Psoas muscle (tissue), 8 donors: Measurements from ENCODE around the gene NLRC5. TPM values are rescaled to one million over a fixed set of nuclear protein-coding genes. Genes with fewer than 3 reads are reported as not detected.

Experiments used
- ATAC-seq, 4 donors: fragments of 200-7000 bp; cut with Tn5 transposase; one replicate each; pipeline ENCODE4 v1.9.1; 2020; ENCODE audit warnings: moderate library complexity in 3 of 4, mild to moderate bottlenecking in 2 of 4
- DNase-seq, 2 donors: peaks; one replicate each; pipeline ENCODE4 v3.0.0-alpha.2; 2020
- H3K27ac ChIP-seq: fragments of 200-600 bp; one replicate; pipeline ENCODE4 v1.8.0; 2022
- H3K27me3 ChIP-seq, 3 donors: fragments of 200-600 bp in 1 of 3; one replicate each; pipeline versions ENCODE4 v1.6.1 to v1.8.0; 2013 to 2022; ENCODE audit warnings: low read length in 2 of 3, mild to moderate bottlenecking in 2 of 3, moderate library complexity in 1 of 3; ENCODE audit not compliant: insufficient read depth in 3 of 3
- H3K36me3 ChIP-seq, 2 donors: fragments of 200-600 bp in 1 of 2; one replicate each; pipeline versions ENCODE4 v1.6.1 to v1.8.0; 2013 to 2022; ENCODE audit warnings: low read depth in 1 of 2, mild to moderate bottlenecking in 1 of 2, moderate library complexity in 1 of 2; ENCODE audit not compliant: insufficient read depth in 1 of 2
- H3K4me1 ChIP-seq: fragments of 200-600 bp; one replicate; pipeline ENCODE4 v1.8.0; 2022
- H3K4me3 ChIP-seq: fragments of 200-600 bp; one replicate; pipeline ENCODE4 v1.8.0; 2022; ENCODE audit warnings: mild to moderate bottlenecking
- H3K9me3 ChIP-seq: fragments of 200-600 bp; one replicate; pipeline ENCODE4 v1.8.0; 2022
- whole genome bisulfite sequencing, 3 donors: extraction: QIAGEN DNeasy Blood & Tissue Kit; methylation state at CpG; one replicate each; pipeline versions ENCODE4 v1.1.6 to v1.1.7; 2013; 5-methylcytosine and 5-hydroxymethylcytosine counted together
- intact Hi-C, 2 donors: fragments of 100-400 bp; cut with DNase I; formaldehyde crosslinking; loops; one replicate each; pipeline versions ENCODE4 v1.11.0 to v1.14.2; 2022
- polyA plus RNA-seq, 3 donors: library from polyadenylated mRNA; stranded (reverse); fragments of 200-250 nt; gene quantifications; one replicate each; pipeline ENCODE4 v1.2.3, GENCODE V29; 2013
- total RNA-seq, 4 donors: library from RNA; stranded (reverse); fragmentation: NEBNext Ultra II Directional in 2 of 4; extraction: Animal tissue kit (Norgen Biotek cat#: 25700) in 2 of 4; gene quantifications; one replicate each; pipeline versions ENCODE4 v1.2.1 to v1.2.4, GENCODE V29; 2021 to 2023
- TF ChIP-seq, protein P1 (sequence below): fragments of 200-600 bp; IDR thresholded peaks from one replicate; pipeline ENCODE4 v1.8.0; 2022; ENCODE audit warnings: antibody characterized with exemption
- donor health status: healthy with polysubstance abuse.
- donor health status: DM: no; HTN: no; CAD: no; lungs with moderate emphysema.
- donor health status: Bipolar disorder and iron deficiency.
- donor health status: healthy.
- donor health status: DM: yes; HTN: yes; CAD: no.
- donor health status: DM: no; HTN: no; CAD: no.
- donor health status: DM: no; HTN: no; CAD: no.
- donor health status: DM: yes; HTN: yes; CAD: no.

NLRC5 gene
- total and polyA plus RNA-seq, 7 donors = 2.3 to 13.6 (median 6.4) TPM

DNA sequence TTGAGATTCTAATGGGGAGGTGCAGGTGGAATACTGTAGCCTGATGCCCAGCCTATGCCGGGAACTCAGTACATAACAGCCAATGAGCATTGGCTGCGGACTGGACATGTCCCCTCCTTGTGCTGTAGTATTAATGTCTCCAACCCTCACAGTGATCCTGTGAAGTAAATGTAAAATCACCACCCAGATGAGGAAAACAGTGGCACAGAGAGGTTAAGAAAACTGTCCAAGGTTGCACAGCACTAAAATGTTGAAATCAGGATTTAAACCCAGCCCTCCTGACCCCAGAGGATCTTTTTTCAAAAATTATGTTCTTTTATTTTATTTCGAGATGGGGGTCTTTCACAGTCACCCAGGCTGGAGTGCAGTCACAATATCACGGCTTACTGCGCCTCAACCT, 7.9 kb downstream of the NLRC5 start:
- H3K27me3 ChIP-seq = no peaks in the 10 kb centered on the region
- H3K36me3 ChIP-seq = no peaks in the 10 kb centered on the region
- H3K9me3 ChIP-seq = no peaks in the 10 kb centered on the region
- H3K27ac ChIP-seq = no peak overlapping the region
- 91 to 95% (median 94%) methylated on average over 5 of the region's 5 CpGs for WGBS, 3 donors
- intact Hi-C loops = no loop called here
- TF ChIP-seq, protein P1, sequence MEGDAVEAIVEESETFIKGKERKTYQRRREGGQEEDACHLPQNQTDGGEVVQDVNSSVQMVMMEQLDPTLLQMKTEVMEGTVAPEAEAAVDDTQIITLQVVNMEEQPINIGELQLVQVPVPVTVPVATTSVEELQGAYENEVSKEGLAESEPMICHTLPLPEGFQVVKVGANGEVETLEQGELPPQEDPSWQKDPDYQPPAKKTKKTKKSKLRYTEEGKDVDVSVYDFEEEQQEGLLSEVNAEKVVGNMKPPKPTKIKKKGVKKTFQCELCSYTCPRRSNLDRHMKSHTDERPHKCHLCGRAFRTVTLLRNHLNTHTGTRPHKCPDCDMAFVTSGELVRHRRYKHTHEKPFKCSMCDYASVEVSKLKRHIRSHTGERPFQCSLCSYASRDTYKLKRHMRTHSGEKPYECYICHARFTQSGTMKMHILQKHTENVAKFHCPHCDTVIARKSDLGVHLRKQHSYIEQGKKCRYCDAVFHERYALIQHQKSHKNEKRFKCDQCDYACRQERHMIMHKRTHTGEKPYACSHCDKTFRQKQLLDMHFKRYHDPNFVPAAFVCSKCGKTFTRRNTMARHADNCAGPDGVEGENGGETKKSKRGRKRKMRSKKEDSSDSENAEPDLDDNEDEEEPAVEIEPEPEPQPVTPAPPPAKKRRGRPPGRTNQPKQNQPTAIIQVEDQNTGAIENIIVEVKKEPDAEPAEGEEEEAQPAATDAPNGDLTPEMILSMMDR = no peak
- no peak overlapping the region for H3K4me3 ChIP-seq
- no peaks in the 10 kb centered on the region for H3K4me1 ChIP-seq
- DNase-seq = no peak
- no peak for ATAC-seq

DNA sequence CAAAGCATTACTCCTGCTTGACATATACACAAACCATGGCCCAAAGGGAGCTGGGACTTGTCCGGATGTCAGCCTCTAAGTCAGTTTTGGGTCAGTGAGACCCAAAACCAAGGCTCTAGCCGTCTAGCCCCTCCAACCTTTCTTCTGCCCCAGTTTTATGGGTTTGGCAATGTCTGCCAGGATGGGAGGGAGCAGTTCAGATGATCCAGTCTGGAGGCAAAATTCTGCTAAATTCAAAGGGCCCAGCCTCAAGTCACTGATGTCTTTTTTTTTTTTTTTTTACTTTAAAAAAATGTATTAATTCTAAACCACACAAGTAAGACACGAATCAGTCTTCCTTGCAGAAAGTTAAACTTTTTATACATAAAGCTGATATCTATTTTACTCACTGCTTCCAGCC, 8.6 kb downstream of the NLRC5 start:
- Histone ChIP-seq H3K4me3 (no peak overlapping the region), H3K27ac (no peak overlapping the region), H3K27me3 (no peaks in the 10 kb centered on the region), H3K9me3 (no peaks in the 10 kb centered on the region), H3K36me3 (no peaks in the 10 kb centered on the region), H3K4me1 (no peaks in the 10 kb centered on the region)
- DNase-seq (no peak), ATAC-seq (no peak)
- 79 to 86% (median 80%) methylated on average over 3 of the region's 3 CpGs for WGBS, 3 donors
- TF ChIP-seq, protein P1 = no peak
- intact Hi-C loops = no loop called here

DNA sequence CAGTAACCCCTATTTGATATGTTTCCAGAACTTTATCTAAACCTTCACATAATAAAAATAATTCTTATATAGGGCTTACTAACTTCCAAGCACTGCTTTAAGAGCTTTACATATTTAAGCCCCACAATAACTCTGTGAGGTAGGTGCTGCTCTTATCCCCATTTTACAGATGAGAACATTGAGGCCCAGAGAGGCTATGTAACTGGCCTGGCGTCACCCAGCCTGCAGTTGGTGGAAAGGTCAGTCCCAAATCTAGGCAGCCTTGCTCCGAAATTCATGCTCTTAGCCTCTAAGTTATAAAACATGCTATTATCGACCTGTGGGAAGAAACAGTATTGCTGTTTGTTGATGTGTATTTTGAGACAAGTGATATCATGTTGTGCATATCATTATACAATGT, 9.0 kb downstream of the NLRC5 start:
- H3K4me3 ChIP-seq = no peak overlapping the region
- TF ChIP-seq, protein P1 = no peak
- no peaks in the 10 kb centered on the region for H3K9me3 ChIP-seq
- ATAC-seq (no peak), DNase-seq (no peak)
- intact Hi-C loops = no loop called here
- no peaks in the 10 kb centered on the region for H3K36me3 ChIP-seq
- no peaks in the 10 kb centered on the region for H3K27me3 ChIP-seq
- WGBS, 3 donors = 92 to 99% (median 93%) methylated on average over 3 of the region's 3 CpGs
- no peaks in the 10 kb centered on the region for H3K4me1 ChIP-seq
- no peak overlapping the region for H3K27ac ChIP-seq

DNA sequence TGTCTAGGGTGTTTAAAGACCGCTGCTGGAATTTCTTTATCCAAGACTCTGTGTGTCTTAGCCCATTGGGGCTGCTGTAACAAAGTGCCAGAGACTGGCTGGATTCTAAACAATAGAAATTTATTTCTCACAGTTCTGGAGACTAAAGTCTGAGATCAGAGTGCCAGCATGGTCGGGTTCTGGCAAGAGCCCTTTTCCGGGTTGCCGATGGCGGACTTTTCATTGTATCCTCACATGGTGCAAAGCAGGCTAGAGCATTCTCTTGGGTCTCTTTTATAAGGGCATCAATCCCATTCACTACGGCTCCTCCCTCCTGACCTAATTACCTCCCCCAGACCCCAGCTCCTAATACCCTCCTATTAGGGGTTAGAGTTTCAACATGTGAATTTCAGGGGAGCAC, 9.5 kb downstream of the NLRC5 start:
- DNase-seq (no peak), ATAC-seq (no peak)
- intact Hi-C loops = no loop called here
- H3K4me3 ChIP-seq = no peak overlapping the region
- H3K9me3 ChIP-seq = no peaks in the 10 kb centered on the region
- H3K4me1 ChIP-seq = no peaks in the 10 kb centered on the region
- H3K36me3 ChIP-seq = no peaks in the 10 kb centered on the region
- WGBS, 3 donors = 74 to 75% (median 75%) methylated on average over 6 of the region's 6 CpGs
- no peaks in the 10 kb centered on the region for H3K27me3 ChIP-seq
- peak overlapping the region; percentile 62 for H3K27ac ChIP-seq
- TF ChIP-seq, protein P1 = no peak
